NB4 (cell line): Measurements from ENCODE around the gene KHK.
"Not testable (repeated sequence)": the region's sequence is repeated elsewhere in the genome, so short reads cannot be mapped to it uniquely, and the experiment has no call there.

Experiments
- DNase-seq: peaks from one replicate; pipeline ENCODE4 v3.0.0; 2010; ENCODE audit warnings: low read depth
- H3K4me3 ChIP-seq: one replicate; pipeline ENCODE4 v1.5.1; 2011; ENCODE audit warnings: mild to moderate bottlenecking, low read depth, low read length, moderate library complexity
- MYC ChIP-seq: IDR thresholded peaks from 2 replicates; pipeline ENCODE4 v1.6.1; 2011; ENCODE audit warnings: low read depth, low read length
- POLR2A ChIP-seq: IDR thresholded peaks from 2 replicates; pipeline ENCODE4 v1.6.1; 2011; ENCODE audit warnings: mild to moderate bottlenecking; ENCODE audit not compliant: insufficient read length; ENCODE audit errors: extremely low read depth
- TF ChIP-seq, protein P1 (sequence below): IDR thresholded peaks from one replicate; pipeline ENCODE4 v1.5.1; 2012; ENCODE audit warnings: low read depth, low read length
- TF ChIP-seq, protein P2 (sequence below): IDR thresholded peaks from 2 replicates; pipeline ENCODE4 v1.6.1; 2011; ENCODE audit warnings: low read depth, low read length

The KHK gene

DNA sequence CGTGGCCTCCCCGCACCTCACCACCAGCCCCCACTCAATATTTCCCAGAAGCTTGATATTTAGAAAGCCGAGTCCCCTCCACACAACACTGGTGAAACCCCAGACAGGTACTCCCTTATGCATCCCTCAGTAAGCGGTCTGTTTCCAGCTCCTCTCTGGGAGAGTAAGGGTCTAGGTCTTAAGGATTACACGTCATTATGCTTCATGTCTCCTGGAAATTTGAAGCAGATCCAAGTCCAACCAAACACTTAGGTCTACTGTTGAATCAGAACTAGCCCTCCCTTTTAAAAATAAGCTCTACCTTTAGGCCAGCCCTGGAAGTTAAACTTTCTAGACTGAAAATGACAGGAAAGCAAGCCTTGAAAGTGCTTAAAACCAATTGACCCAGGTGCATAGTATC is 13.7 kb upstream of the KHK start:
- TF ChIP-seq POLR2A = no peak
- TF ChIP-seq, protein P1, sequence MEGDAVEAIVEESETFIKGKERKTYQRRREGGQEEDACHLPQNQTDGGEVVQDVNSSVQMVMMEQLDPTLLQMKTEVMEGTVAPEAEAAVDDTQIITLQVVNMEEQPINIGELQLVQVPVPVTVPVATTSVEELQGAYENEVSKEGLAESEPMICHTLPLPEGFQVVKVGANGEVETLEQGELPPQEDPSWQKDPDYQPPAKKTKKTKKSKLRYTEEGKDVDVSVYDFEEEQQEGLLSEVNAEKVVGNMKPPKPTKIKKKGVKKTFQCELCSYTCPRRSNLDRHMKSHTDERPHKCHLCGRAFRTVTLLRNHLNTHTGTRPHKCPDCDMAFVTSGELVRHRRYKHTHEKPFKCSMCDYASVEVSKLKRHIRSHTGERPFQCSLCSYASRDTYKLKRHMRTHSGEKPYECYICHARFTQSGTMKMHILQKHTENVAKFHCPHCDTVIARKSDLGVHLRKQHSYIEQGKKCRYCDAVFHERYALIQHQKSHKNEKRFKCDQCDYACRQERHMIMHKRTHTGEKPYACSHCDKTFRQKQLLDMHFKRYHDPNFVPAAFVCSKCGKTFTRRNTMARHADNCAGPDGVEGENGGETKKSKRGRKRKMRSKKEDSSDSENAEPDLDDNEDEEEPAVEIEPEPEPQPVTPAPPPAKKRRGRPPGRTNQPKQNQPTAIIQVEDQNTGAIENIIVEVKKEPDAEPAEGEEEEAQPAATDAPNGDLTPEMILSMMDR = no peak
- no peak for TF ChIP-seq MYC
- TF ChIP-seq, protein P2, sequence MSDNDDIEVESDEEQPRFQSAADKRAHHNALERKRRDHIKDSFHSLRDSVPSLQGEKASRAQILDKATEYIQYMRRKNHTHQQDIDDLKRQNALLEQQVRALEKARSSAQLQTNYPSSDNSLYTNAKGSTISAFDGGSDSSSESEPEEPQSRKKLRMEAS = no peak
- DNase-seq = no peak
- H3K4me3 ChIP-seq = no peak overlapping the region

DNA sequence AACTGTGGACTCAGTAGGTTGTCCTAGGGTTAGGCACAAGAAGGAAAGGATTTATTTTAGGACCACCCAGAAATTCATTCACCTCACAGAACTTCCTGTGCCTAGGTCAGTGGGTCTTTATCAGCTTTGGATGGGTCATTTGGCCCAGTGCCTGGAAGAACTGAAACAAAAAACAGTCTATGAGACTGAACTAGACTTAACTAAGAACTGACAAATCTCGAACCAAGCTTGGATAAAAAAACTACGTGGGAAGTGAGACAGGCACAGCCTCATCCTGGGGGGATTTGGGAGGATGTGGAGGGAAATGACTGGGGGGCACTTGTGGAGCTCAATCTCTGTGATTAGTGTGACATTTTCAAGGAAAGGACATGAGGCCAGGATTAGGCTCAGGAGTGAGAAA is 12.8 kb upstream of the KHK start:
- no peak overlapping the region for H3K4me3 ChIP-seq
- TF ChIP-seq POLR2A = no peak
- TF ChIP-seq, protein P2 = no peak
- TF ChIP-seq, protein P1 = no peak
- no peak for DNase-seq

DNA sequence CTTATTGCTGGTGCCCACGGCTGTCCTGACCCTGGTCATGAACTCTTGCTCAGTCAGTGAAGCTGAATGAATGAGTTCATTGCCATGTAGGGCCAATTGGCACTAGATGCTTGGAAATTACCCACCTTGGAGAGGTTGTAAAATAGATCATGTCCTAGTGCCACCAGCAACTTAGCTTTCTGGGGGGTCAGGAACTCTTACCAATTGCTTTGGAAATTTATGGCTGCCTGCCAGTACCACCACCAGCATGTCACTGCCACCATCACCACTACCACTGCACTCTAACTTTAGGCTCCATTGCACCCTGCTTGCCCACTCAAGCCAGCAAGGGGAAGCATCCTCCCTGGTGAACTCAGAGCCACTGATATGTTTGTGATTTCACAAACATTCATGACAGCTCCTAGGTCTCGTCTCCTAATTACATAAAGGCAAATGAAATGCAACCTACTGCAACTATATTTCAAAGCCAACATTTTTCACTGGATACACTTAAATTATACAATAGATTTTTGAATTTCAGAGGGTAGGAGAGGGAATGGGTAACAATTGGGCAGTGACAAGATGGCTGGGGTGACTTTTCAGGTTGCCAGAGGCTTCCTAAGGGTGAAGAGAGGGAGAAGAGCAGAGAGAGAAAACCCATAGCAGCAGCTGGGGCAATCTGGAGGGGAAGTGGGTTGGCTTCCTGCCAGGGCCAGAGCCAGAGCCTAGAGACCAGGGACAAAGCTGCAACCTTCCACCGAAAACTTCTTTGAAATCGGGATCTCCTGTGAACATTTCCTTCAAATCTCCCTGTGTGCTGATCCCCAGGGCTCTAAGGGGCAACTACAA is 11.6 kb upstream of the KHK start:
- no peak overlapping the region for H3K4me3 ChIP-seq
- TF ChIP-seq, protein P1 = no peak
- TF ChIP-seq MYC (no peak), POLR2A (no peak)
- TF ChIP-seq, protein P2 = no peak
- DNase-seq = peak; percentile 84

DNA sequence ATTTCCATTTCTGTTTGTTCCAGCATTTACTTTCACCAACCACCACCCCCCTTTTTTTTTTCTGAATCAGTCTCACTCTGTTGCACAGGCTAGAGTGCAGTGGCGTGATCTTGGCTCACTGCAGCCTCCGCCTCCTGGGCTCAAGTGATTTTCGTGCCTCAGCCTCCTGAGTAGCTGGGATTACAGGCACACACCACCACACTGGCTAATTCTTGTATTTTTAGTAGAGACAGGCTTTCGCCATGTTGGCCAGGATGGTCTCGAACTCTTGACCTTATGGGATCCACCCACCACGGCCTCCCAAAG is 11.1 kb upstream of the KHK start:
- DNase-seq, H3K4me3 ChIP-seq: not testable (repeated sequence)

DNA sequence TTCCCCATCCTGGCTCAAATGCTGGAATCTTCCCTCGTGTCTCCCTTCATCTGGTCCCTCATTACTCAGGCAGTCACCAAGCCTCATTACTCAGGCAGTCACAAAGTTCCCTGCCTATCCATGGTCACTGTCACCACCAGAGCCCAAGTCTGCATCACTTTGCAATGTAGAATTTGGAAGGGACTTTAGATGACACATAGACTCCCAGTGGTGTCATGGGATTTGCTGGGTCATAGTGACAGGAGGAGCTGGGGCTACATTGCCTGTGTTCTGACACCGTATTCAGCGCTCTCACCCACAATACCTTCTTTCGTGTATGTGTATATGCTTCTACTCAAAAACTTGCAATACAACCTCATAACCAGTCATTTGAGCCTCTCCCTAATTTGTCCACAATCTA is 10.2 kb upstream of the KHK start:
- TF ChIP-seq MYC = no peak
- no peak for TF ChIP-seq POLR2A
- TF ChIP-seq, protein P2 = no peak
- TF ChIP-seq, protein P1 = no peak
- DNase-seq = no peak
- H3K4me3 ChIP-seq = no peak overlapping the region

DNA sequence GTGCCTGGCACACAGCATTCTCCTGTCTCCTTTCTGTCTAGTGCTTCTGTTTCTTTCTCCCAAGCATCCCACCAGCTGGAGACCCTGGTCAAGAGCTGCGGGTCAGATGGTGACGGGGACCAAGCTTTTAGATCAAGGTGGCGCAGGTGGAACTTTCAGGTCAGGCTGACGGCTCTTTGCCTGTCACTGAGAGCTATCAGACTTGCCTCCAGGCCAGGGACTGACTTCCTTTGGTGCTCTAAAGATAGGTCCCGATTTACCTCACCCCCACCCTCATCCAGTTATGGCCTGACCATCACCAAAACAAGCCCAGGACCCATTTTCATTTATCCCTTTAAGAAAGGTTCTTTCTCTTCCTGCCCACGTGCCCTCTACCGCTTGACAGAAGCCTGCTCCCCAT is 9.3 kb upstream of the KHK start:
- no peak for TF ChIP-seq POLR2A
- TF ChIP-seq, protein P1 = no peak
- TF ChIP-seq, protein P2 = no peak
- TF ChIP-seq MYC = no peak
- no peak overlapping the region for H3K4me3 ChIP-seq
- DNase-seq = no peak
